LHCN-M2 (cell line): Measurements from ENCODE around the gene SEMA3B. TPM values are rescaled to one million over a fixed set of nuclear protein-coding genes. Genes with fewer than 3 reads are reported as not detected.
"Not testable (repeated sequence)": the region's sequence is repeated elsewhere in the genome, so short reads cannot be mapped to it uniquely, and the experiment has no call there.

Experiments used
- DNase-seq: peaks from one replicate; pipeline ENCODE4 v3.0.0-alpha.2; 2012; ENCODE audit warnings: low read depth
- total RNA-seq: library from RNA; depleted of rRNA; stranded (reverse); fragments of >200 nt; gene quantifications from 2 replicates; pipeline ENCODE4 v1.2.3, GENCODE V29; 2014

The SEMA3B gene
- total RNA-seq, 1 experiment from 2014 or later = 4.1 TPM

DNA sequence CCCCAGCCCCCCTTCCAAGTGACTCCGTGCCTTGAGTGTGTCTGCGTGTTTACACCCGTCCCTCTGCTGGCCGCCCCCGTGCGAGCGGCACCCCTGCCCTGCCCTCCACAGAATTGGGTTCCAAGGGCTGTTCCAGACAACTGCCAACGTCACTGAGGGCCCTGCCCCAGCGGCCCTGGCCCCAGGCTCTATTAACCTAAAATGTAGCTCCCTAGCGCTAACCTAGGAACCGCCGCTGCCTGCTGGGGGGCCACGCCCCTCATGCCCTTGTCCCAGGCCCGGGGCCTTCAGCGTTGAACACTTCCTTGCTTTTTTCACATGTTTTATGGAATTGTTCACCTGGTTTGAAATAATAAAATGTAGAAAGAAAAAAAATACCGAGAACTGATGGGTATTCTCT is 10.0 kb upstream of the SEMA3B start:
- DNase-seq = no peak

DNA sequence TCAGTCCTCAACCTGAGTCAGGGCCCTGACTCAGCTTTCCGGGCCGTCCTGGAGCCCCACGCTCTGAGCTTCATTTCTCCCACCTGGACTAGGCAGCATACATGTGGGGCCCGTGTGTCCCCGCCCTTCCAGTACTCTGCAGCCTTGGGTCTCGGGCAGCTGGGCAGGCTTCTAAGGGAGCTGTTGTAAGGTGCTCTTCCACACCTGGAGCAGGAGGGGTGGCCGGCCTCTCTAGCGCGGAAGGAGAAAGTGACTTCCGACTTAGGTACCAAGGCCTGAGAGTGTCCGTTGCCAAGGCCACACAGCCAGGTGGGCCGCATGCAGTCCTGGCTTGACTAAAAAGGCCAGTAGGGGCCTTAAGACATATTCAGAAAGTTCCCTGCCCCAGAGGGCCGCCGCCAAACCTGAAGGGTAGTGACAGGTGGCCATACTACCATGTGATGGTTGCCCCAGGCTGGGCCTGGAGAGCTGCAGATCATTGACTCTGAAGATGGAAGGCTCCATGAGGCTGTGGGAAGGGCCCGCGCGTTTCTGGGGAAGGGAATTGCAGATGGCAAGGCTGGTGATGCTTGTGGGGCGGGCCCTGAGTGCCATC is 9.4 kb upstream of the SEMA3B start:
- no peak for DNase-seq

DNA sequence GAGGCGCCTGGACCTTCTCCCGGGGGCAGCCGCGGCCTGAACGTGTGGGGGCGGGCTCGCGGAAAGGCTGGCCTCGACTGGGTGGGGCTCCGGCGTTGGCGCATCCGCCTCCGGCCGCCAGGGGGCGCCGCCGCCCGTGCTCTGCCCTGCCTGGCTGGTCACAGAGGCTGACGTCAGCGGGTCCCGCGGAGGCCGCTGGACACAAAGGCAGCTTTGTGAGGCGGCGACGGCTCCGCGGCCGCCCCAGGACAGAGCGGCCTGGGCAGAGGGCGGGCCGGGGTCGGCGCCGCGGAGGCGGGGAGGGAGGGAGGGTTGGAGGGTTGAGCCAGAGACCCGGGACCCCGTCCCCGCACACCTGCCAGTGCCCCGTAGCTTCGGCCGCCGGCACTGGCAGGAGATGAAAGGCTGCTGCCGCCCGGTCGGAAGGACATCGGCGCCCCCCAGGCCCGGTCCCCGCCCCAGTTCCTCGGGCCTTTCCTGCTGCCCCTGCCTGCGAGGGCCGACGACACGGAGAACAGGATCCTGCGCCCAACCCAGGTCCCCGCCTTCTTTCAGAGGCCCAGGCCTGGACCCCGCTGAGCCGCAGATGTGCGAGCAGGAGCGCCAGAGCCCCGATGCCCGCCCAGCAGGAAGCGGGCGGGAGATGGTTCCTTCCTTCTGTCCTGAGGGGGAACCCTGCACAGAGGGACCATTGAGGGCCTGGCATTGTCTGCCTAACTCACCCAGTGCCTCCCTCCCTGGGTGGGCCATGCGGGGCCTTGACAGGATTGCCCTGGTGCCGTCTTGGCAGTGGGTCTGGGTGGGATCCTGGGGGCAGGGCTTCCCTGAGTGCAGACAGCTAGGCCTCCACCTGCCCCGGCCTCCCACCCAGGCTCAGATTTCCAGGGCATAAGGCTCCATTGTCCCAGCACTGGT is 8.7 kb upstream of the SEMA3B start:
- peak; percentile 85 for DNase-seq

DNA sequence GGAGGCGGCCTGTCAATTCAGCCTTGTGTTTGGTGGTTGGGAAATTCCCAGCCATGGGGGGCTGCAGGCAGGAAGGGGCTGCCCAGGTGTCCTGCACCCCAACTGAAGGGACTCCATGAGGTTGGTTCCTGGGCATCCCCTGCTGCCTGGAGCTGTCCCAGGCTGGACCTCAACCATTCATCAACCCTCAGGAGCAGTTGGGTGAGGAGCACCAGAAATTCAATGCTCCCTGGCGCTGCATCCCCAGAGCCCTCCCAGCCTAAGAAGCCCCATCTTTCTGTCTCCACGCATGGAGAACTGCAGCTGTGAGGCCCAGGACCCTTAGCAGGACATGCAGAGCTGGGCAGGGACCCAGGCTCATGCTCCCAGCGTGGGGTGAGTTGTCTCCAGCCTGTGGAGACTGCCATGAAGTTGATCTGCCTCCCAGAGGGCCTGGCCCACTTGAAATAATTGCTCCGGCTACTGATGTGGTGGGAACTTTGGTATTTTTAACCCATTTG is 8.0 kb upstream of the SEMA3B start:
- DNase-seq = no peak

DNA sequence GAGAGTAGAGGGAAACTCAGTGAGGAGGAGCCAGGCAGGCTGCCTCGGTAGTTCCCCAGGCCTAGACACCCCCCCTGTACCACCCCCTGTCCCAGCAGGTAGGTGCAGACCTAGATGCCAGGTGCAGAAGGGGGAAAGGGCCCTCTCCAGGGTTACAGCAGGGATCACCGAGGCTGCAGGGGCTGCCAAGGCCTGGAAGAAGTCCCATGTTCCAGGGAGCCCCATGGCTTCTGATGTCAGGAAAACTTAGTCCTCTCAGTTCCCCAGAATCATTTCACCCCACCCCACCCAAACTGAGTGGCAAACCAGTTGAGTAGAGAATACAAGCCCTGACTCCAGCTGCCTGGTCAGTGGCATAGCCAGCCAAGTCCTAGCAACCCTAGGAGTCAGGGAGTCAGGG is 7.4 kb upstream of the SEMA3B start:
- no peak for DNase-seq

DNA sequence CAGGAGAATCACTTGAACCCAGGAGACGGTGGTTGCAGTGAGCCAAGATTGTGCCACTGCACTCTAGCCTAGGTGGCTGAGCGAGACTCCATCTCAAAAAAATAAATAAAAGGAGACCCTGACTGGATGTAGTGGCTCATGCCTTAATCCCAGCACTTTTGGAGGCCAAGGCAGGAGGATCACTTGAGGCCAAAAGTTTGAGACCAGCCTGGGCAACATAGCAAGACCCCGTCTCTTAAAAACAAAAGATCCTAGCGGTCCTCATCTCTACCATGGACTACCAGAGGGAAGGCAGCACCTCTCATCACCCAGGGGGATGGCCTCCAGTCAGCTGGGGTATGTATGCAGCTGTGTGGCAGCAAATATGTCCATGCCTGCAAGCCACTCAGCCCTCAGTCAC is 6.7 kb upstream of the SEMA3B start:
- DNase-seq = not testable (repeated sequence)

DNA sequence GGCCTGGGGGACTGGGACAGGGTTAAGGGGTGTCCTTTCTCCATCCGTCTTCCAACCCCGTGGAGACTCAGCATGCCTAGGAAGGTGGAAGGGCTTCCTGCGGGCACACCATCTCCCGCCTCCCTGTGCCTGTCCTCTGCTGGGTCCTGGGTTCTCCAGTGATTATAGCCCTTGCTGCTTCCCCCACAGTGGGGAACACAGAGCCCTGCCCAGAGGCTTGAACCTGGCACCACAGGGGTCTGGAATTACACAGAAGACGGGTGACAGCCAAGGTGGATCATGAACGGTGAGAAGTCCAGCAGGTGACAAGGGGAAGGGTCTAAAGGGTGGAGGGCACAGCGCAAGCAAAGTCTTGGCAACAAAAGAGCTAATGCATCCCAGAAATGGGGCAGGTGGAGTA is 6.2 kb upstream of the SEMA3B start:
- DNase-seq = no peak

DNA sequence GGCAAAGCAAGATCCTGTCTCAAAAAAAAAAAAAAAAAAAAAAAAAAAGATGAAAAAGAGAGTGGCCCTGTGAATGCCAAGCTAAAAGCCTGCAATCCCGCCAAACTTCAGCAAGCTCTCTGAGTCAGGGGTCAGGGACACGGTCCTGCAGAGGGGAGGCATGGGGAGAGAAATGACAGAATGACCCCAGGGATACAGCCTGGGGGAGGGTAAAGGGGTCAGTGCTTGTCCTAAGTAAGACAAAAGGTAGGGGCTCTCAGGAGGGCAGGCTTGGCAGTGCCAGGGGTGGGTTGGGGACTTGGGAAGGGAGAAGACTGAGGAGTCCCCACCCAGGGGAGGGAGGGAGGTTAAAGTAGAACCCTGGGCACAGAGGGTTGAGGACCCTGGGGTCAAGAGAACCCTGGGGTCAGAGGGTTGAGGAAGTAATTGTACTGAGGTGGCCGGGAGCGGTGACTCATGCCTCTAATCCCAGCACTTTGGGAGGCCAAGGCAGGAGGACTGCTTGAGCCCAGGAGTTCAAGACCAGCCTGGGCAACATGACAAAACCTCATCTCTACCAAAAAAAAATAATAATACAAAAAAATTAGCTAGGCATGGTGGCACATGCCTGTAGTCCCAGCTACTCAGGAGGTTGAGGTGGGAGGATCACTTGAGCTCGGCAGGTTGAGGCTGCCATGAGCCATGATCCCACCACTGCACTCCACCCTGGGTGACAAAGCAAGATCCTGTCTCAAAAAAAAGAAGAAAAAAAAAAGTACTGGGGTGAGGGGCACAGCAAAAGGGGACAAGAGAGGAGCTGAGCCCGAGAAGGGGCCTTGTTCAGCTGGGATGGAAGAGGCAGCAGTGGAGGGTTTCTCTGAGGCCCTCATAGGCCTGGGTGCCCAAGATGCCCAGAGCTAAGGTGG is 5.2 kb upstream of the SEMA3B start:
- DNase-seq = no peak

DNA sequence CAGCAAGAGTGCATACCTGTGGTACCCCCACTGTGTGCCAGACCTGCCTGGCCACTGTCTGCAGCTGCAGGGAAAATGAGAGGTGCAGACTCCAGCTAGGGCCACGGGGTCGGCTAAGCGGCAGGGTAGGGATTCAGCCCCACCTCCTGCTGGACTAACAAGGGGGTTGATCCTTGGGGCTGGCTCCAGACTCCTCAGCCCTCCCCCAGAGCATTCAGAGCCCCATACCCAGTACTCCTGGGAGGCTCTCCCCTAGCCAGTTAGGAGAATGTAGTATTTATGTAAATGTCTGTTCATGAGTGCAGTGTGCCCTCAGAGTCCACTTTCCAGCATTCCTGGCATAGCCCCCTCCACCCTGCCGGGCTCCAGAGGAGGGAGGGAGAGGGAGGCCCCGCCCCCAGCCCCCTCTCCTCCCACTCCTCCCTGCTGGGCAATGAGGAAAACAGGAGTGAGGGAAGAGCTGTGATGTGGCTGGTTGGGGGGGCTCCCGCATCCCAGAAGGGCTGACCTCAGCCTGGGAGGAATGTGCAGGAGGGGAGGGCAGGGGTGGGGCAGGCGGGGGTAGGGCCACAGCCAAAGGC is 4.5 kb upstream of the SEMA3B start:
- DNase-seq = peak; percentile 78

DNA sequence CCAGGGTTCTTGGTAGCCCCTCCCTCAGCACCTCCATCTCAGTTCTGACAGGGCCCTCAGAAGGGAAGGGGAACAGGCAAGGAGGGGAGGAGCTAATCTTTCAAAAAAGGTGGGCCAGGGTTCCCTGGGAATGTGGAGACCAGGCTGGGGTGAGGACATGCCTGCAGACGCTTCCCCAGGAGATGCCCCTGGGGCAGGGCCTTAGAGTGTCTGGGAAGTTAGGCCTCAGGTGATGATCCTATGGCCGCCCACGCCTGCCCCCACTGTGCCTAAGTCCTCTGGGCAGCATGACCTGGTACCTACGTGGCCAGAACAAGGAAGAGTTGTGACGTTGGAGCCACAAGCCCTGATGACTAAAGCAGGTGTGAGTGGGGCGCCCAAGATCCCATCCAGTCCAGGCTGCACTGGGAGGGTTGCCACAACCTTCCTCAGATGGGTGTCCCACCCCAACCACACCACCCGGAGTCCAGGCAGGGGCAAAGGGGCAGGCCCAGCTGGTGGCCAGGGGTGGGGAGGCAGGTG is 3.9 kb upstream of the SEMA3B start:
- no peak for DNase-seq

DNA sequence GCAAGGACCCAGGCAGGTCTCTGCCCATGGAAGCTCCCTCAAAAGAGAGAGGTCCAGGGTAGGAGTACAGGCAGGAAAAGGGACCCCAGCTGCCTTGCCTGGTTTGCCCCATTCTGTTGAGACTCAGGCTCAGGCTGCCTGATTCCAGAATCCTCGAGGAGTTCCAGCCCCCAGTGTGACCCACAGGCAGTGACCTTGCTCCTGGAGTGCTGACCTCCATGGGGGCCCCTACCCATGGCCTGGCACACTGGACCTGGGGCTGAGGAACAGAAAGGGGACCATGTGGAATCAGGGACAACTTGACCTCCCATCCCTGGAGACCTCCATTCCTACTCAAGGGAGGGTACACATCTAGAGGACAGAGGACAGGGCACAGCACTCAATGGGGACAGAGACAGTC is 3.4 kb upstream of the SEMA3B start:
- DNase-seq = no peak

DNA sequence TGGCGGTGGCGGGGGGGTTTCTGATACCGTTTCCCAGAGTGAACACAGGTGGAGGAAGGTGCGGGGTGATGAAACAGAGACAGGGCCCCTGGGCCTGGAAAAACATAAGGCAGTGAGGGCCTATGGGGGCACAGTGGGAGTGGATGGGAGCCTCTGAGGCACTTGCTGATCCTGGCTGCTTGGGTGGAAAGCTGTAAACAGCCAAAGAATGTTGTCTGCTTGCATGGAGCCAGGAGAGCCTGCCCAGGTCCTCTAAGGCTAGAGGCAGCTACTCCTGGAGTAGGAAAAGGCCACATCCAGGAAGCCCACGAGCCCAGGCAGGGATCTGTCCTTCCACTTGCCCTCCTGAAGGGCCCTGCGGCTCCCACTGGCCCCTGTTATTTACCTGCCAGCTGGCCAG is 2.9 kb upstream of the SEMA3B start:
- DNase-seq = no peak

DNA sequence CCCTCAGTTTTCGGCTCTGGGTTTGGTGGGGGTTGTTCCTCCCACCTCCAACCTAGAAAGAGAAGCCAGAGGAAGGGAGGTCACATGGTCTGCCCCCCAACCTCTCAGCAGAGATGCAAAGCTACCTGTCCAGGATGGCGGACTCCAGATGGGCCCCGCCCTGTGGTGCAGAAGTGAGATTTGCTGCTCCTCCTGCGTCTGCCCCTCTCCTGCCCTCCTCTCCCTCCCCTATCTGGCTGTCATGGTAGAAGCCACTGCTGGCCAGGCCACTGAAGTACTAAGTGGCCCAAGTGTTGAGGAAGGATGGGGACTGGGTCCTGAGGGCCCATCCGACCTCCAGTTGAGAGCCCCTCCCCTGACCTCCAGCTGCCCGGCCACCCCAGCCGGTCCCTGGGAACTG is 2.1 kb upstream of the SEMA3B start:
- DNase-seq = no peak

DNA sequence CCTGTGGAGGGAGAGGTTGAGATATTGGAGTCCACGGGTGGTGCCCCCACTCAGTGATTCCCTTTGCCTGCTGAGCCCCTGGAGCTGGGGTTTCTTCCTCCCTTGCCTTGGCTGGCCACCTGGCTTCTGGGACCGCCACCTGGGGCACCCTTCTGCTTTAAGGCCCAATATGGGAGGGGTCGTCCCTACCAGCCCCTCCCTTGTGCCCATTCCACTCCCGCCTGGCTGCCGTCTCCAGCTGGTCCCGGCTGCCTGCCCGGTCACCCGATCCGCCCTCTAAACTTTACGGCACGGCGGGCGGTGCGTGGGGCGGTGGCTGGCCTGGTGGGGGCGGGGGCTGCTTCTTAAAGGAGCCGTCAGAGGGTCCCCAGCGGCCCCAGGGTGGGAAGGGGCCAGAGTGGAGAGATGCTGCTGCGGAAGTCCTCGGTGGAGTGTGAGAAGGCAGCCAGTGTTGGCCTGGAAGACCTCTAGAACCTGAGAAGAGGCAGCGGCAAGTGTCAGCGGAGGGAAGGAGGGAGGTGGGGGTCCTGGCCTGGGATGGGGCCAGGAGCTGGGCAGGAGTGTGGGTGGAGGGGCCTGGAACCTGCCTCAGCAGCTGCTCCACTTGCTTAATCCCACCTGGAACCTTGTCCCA is 1.6 kb upstream of the SEMA3B start:
- DNase-seq = no peak

DNA sequence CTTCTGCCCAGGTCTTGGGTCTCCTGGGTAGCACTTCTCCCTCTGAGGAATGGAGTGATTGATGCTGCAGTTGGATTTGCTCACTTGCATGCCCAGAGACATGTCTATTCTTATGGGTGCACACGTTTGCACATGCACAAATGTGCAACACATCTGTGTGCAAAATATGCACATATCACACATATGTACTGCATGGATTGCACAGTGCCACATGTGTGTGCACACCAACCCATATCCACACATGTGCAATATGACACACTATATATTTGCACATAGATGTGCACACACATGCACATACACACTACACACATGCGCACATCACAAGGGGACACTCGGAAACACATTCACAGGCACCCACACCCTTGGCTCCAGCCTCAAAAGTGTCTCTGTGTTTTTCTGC is 671 bp upstream of the SEMA3B start:
- no peak for DNase-seq

DNA sequence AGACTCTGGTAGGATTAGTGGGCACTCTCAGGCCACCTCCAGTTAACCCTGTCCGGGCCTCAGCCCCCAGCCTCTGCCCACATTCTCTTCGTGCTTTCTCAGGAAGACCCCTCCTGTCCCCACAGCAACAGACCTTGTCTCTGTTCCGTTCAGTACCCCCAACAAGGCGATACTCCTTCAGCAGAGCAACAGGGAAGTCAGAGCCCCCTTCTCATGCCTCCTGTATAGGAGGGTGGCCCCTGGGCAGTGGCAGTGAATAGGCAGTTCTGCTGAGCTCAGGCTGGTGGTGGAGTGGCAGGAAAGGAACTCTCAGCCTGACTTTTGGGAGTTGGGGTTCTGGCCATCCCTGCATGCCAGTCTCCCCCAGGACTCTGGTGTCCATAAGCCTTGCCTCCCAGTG is 513 bp downstream of the SEMA3B start:
- no peak for DNase-seq

DNA sequence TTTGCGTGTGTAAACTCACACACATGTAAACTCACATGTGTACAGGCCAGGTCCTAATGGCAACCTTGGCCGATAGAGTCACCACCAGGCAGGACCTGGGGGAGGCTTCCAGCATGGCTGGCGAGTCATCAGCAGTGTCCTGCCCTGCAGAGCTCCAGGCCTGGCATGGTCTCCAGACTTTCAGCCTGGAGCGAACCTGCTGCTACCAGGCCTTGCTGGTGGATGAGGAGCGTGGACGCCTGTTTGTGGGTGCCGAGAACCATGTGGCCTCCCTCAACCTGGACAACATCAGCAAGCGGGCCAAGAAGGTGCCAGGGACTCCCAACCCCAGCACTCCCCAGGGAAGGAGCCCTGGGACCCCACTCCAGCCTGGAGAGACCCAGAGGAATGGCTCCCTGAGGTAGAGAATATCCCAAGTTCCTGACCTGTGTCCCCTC is 1.0 kb downstream of the SEMA3B start:
- peak; percentile 51 for DNase-seq

DNA sequence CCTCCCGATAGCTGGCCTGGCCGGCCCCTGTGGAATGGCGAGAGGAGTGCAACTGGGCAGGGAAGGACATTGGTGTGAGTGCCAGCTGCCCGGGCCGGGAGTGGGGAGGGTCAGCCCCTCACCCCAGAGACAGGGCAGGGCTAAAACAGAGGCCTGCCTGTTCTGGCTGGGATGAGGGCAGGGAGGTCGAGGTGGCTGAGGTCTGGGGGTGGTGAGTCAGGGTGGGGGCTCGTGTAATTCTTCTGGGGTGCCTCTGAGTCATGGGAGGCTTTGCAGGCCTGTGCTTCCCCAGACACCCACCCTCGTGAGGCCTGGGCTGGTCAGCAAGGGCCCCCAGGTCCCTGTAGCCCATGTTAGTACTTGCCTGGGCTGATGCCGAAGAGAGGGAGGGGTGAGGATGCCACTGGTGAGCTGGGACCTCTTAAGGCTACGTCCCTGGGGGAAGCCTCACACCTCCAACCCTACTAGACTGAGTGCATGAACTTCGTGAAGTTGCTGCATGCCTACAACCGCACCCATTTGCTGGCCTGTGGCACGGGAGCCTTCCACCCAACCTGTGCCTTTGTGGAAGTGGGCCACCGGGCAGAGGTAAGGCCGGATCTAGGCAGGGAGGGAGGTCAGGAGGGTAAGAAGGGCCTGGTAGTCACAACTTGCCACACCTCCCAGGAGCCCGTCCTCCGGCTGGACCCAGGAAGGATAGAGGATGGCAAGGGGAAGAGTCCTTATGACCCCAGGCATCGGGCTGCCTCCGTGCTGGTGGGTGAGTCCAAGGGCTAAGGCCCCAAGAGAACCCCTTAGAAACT is 1.7 kb downstream of the SEMA3B start:
- peak; percentile 46 for DNase-seq

DNA sequence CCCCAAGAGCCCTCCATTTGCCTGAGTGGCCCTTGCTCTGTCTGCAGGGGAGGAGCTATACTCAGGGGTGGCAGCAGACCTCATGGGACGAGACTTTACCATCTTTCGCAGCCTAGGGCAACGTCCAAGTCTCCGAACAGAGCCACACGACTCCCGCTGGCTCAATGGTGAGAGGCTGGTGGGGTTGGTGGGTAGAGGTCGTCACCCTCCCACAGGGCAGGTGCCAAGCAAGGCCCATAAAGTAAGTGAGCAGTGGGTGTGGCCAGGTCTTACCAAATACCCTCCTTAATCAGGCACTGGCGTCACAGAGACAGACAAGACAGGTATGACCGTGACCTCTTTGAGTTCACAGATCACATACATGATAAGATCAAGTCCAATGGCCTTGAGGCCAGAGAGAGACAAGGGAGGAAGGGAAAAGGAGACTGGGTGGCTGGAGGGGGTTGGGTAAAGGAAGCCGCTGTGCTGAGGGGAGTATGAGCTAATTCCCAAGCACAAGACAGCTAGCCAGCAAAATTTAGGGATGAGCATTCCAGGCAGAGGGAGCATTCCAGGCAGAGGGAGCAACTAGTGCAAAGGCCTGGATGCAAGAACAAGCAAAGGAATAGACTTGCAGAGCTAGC is 2.5 kb downstream of the SEMA3B start:
- no peak for DNase-seq

DNA sequence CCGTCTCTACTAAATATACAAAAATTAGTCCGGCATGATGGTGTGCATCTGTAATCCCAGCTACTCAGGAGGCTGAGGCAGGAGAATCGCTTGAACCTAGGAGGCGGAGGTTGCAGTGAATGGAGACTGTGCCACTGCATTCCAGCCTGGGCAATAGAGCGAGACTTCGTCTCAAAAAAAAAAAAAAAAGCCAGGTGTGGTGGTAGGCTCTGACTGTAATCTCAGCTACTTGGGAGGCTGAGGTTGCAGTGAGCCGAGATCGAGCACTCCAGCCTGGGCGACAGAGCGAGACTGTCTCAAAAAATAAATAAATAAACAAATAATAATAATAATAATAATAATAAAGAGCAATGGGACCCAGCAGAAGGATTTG is 3.6 kb downstream of the SEMA3B start:
- not testable (repeated sequence) for DNase-seq
